DND-41 (cell line): ENCODE results near the gene PRTG.

Experiments used
- EZH2 ChIP-seq: IDR thresholded peaks from 3 replicates; pipeline ENCODE4 v1.6.1; 2012; ENCODE audit warnings: borderline replicate concordance, low read depth, mild to moderate bottlenecking, moderate library complexity, low read length, inconsistent platforms; ENCODE audit not compliant: severe bottlenecking
- TF ChIP-seq, protein P1 (sequence below): IDR thresholded peaks from 2 replicates; pipeline ENCODE4 v1.5.1; 2012; ENCODE audit warnings: borderline replicate concordance, low read length, moderate library complexity, mild to moderate bottlenecking; ENCODE audit not compliant: poor library complexity, severe bottlenecking; ENCODE audit errors: extremely low read depth

- TF ChIP-seq, protein P1, sequence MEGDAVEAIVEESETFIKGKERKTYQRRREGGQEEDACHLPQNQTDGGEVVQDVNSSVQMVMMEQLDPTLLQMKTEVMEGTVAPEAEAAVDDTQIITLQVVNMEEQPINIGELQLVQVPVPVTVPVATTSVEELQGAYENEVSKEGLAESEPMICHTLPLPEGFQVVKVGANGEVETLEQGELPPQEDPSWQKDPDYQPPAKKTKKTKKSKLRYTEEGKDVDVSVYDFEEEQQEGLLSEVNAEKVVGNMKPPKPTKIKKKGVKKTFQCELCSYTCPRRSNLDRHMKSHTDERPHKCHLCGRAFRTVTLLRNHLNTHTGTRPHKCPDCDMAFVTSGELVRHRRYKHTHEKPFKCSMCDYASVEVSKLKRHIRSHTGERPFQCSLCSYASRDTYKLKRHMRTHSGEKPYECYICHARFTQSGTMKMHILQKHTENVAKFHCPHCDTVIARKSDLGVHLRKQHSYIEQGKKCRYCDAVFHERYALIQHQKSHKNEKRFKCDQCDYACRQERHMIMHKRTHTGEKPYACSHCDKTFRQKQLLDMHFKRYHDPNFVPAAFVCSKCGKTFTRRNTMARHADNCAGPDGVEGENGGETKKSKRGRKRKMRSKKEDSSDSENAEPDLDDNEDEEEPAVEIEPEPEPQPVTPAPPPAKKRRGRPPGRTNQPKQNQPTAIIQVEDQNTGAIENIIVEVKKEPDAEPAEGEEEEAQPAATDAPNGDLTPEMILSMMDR, result no peak
- no peak for TF ChIP-seq EZH2
Observed at GRCh38 chr15:55743729-55744655, 1.0 kb upstream of the PRTG start.
